ENCODE measurements around the gene ELF4.
A peak's percentile ranks its signal among the peaks of the same experiment; 100 is the strongest.

The ELF4 gene

DNA sequence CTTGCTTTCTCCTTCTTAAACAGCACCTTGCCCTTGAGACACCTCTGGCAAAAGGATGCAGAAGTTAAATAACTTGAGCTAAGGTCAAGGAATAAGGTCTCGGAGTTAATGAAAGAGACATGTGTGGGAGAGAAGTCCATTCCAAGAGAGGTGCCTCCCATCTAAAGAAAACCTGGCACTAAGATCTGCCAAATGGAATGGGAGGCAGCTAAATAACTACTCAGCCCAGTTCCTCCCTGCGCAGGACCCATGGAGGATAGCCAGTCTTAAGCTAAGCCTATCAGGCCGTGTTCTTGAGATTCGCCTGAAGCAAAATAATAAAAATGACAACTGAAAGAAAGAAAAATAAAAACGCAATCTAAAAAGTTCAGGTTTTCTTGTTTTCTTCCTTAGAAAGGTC lies 20.7 kb upstream of the ELF4 start:
- no peaks in the 10 kb centered on the region for H3K36me3 ChIP-seq (ENCODE audit: control insufficient read depth, insufficient read depth, low read length)
- no peaks in the 10 kb centered on the region for H3K27me3 ChIP-seq (ENCODE audit: control insufficient read depth, insufficient read depth, low read length)
- H3K4me1 ChIP-seq, result no peaks in the 10 kb centered on the region
- TF ChIP-seq, protein P1, sequence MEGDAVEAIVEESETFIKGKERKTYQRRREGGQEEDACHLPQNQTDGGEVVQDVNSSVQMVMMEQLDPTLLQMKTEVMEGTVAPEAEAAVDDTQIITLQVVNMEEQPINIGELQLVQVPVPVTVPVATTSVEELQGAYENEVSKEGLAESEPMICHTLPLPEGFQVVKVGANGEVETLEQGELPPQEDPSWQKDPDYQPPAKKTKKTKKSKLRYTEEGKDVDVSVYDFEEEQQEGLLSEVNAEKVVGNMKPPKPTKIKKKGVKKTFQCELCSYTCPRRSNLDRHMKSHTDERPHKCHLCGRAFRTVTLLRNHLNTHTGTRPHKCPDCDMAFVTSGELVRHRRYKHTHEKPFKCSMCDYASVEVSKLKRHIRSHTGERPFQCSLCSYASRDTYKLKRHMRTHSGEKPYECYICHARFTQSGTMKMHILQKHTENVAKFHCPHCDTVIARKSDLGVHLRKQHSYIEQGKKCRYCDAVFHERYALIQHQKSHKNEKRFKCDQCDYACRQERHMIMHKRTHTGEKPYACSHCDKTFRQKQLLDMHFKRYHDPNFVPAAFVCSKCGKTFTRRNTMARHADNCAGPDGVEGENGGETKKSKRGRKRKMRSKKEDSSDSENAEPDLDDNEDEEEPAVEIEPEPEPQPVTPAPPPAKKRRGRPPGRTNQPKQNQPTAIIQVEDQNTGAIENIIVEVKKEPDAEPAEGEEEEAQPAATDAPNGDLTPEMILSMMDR (IDR thresholded peaks at IDR 0.05), result no peak
- no peak overlapping the region for H3K4me3 ChIP-seq (ENCODE audit: low read depth, low read length)
- H3K27ac ChIP-seq, result no peak overlapping the region
- H3K9ac ChIP-seq, result no peak overlapping the region
- no peaks in the 10 kb centered on the region for H3K9me3 ChIP-seq (ENCODE audit: control insufficient read depth, low read length)
- H3K79me2 ChIP-seq, result no peaks in the 10 kb centered on the region
- no peak overlapping the region for H3K4me2 ChIP-seq (ENCODE audit: low read length)
- H2AFZ ChIP-seq, result no peak overlapping the region

DNA sequence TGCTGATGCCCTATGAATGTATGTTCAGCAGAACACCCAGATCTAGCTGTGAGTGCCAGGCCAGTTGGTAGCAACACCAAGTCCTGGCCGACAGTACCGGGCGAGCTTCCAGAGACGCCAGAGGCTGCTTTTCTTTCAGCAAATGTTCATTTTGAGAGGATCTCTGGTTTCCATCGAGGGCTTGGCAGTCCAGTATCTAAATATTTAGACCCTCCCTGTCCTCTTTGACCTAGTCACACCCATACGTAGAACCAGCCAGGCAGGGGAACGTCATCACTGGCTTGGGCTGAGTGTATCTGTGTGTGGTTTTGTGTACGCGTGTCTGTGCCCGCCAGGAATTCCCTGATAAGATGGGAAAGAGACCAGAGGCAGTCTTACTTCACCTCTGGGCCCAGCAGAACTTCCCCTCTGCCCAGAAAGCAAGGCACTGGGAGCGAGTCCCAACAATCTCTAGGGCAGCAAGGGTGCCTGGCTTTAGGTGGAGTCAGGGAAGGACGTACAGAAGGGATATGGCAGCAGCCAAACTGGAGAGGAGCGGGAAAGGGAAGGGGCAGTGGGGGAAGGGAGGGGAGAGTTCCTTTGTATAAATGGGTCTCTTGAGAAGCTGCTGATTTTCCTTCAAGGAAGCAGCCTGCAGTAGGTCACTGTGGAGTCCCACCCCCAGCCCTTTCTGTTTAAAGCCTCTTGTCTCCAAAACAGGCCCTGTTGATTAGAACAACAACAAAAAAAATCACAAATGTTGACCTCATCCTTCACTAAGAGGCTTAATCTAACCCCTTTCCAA lies 15.0 kb upstream of the ELF4 start:
- no peaks in the 10 kb centered on the region for H3K9me3 ChIP-seq (ENCODE audit: control insufficient read depth, low read length)
- no peaks in the 10 kb centered on the region for H3K27me3 ChIP-seq (ENCODE audit: control insufficient read depth, insufficient read depth, low read length)
- no peaks in the 10 kb centered on the region for H3K36me3 ChIP-seq (ENCODE audit: control insufficient read depth, insufficient read depth, low read length)
- H2AFZ ChIP-seq, result no peak overlapping the region
- H3K27ac ChIP-seq, result no peak overlapping the region
- H3K4me3 ChIP-seq (ENCODE audit: low read depth, low read length), result no peak overlapping the region
- TF ChIP-seq, protein P1 (IDR thresholded peaks at IDR 0.05), result no peak
- H3K79me2 ChIP-seq, result no peaks in the 10 kb centered on the region
- no peaks in the 10 kb centered on the region for H3K4me1 ChIP-seq
- no peak overlapping the region for H3K4me2 ChIP-seq (ENCODE audit: low read length)
- H3K9ac ChIP-seq, result no peak overlapping the region

DNA sequence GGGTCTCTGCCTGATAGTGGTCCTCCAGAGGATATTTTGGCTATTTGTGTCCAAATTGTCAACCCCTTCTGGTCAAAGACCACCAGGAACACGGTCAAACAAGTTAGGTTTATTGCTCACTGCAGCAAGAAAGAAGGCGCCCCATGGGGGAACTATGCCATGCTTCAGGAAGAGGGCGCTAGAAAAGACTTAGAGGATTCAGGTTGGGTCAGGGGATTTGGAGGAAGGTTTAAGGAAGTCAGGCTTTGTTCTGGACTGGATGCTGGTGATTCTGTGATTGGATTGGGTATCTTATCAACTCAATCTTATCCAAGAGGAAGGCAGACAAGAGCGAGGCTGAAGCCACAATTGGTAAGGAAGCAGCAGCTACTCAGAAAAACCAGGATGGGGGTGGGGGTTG lies 14.3 kb upstream of the ELF4 start:
- Histone ChIP-seq H3K36me3 (ENCODE audit: control insufficient read depth, insufficient read depth, low read length) (no peaks in the 10 kb centered on the region), H2AFZ (no peak overlapping the region), H3K4me1 (no peaks in the 10 kb centered on the region), H3K9ac (no peak overlapping the region), H3K79me2 (no peaks in the 10 kb centered on the region), H3K9me3 (ENCODE audit: control insufficient read depth, low read length) (no peaks in the 10 kb centered on the region), H3K27ac (peak overlapping the region; percentile 7), H3K4me3 (ENCODE audit: low read depth, low read length) (no peak overlapping the region), H3K4me2 (ENCODE audit: low read length) (no peak overlapping the region), H3K27me3 (ENCODE audit: control insufficient read depth, insufficient read depth, low read length) (no peaks in the 10 kb centered on the region)
- TF ChIP-seq, protein P1 (IDR thresholded peaks at IDR 0.05), result no peak

DNA sequence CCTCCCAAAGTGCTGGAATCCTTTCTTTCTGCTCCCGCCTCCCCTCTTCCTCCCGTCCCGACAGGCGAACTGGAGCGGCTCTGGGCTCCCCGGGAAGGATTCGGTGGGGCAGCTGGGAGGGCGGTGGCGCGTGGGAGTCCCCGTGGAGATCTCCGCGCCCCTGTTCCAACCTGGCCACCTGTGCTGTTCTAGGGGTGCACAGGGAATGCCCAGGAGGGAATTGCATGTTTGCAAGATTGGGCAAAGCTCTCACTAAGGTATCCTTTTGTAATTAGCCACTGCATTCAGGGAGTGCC lies 11.2 kb upstream of the ELF4 start:
- Histone ChIP-seq H3K27me3 (ENCODE audit: control insufficient read depth, insufficient read depth, low read length) (no peaks in the 10 kb centered on the region), H2AFZ (no peak overlapping the region), H3K36me3 (ENCODE audit: control insufficient read depth, insufficient read depth, low read length) (no peaks in the 10 kb centered on the region), H3K9ac (no peak overlapping the region), H3K79me2 (no peaks in the 10 kb centered on the region), H3K9me3 (ENCODE audit: control insufficient read depth, low read length) (no peaks in the 10 kb centered on the region), H3K4me1 (no peaks in the 10 kb centered on the region), H3K4me2 (ENCODE audit: low read length) (no peak overlapping the region), H3K4me3 (ENCODE audit: low read depth, low read length) (no peak overlapping the region), H3K27ac (no peak overlapping the region)
- TF ChIP-seq, protein P1 (IDR thresholded peaks at IDR 0.05), result no peak

Measured in parathyroid adenoma (tissue), 2 donors.